HepG2 (cell line): Measurements from ENCODE around the gene UQCRHL. TPM values are rescaled to one million over a fixed set of nuclear protein-coding genes. Genes with fewer than 3 reads are reported as not detected.

ENCODE experiments used
- FOXA1 ChIP-seq, 2 experiments: fragments of 450-650 bp in 1 of 2; sonication (generic) in 1 of 2; formaldehyde crosslinking in 1 of 2; IDR thresholded peaks; 2 replicates each; pipeline versions ENCODE4 v1.4.0 to v1.6.1; 2016 to 2020; ENCODE audit warnings: missing genetic modification reagents in 1 of 2
- RBAK ChIP-seq: sonication (generic); formaldehyde crosslinking; IDR thresholded peaks from 2 replicates; pipeline ENCODE4 v1.5.1; 2020; ENCODE audit warnings: mild to moderate bottlenecking, missing genetic modification reagents
- SALL2 ChIP-seq: sonication (generic); formaldehyde crosslinking; IDR thresholded peaks from 2 replicates; pipeline ENCODE4 v1.8.1; 2023; ENCODE audit warnings: mild to moderate bottlenecking, missing genetic modification reagents, inconsistent platforms
- XBP1 ChIP-seq: sonication (generic); formaldehyde crosslinking; IDR thresholded peaks from 2 replicates; pipeline ENCODE4 v1.5.0; 2020; ENCODE audit warnings: missing genetic modification reagents
- ZBTB39 ChIP-seq: sonication (generic); formaldehyde crosslinking; IDR thresholded peaks from 2 replicates; pipeline ENCODE4 v1.5.0; 2020; ENCODE audit warnings: missing genetic modification reagents
- ZFP1 ChIP-seq: IDR thresholded peaks from 2 replicates; pipeline ENCODE4 v1.6.1; 2016
- ZNF446 ChIP-seq: sonication (generic); formaldehyde crosslinking; IDR thresholded peaks from 2 replicates; pipeline ENCODE4 v1.5.0; 2020; ENCODE audit warnings: mild to moderate bottlenecking, missing genetic modification reagents
- ZNF614 ChIP-seq: IDR thresholded peaks from 2 replicates; pipeline ENCODE4 v1.6.1; 2018; ENCODE audit warnings: missing biosample characterization, missing genetic modification reagents, inconsistent platforms, borderline replicate concordance
- ZNF678 ChIP-seq: sonication (generic); formaldehyde crosslinking; IDR thresholded peaks from 2 replicates; pipeline ENCODE4 v1.4.0; 2020; ENCODE audit warnings: mild to moderate bottlenecking, missing genetic modification reagents
- polyA plus RNA-seq, 8 experiments: library from polyadenylated mRNA; depleted of rRNA in 3 of 8; stranded (reverse) in 7 of 8; unstranded in 1 of 8; fragments of >200 nt; fragmentation: Illumina TruSeq in 4 of 8; extraction: Trizol in 4 of 8; gene quantifications; 2 replicates each; pipeline versions ENCODE4 v1.2.1 to v1.2.3, GENCODE V29; 2011 to 2016; ENCODE audit warnings: low read depth in 4 of 8, missing spikeins in 1 of 8, mixed read lengths in 1 of 8; ENCODE audit not compliant: insufficient read depth in 1 of 8
- total RNA-seq, 5 experiments: library from RNA; depleted of rRNA; stranded (reverse); fragments of >200 nt; fragmentation: Illumina TruSeq; extraction: Trizol; gene quantifications; 2 replicates each; pipeline ENCODE4 v1.2.3, GENCODE V29; 2016; ENCODE audit warnings: low read depth in 1 of 5
- TF ChIP-seq, protein P1 (sequence below), 2 experiments: sonication (generic) in 1 of 2; formaldehyde crosslinking in 1 of 2; IDR thresholded peaks; 2 replicates each; pipeline versions ENCODE4 v1.6.1 to v1.9.0; 2014 to 2022; ENCODE audit warnings: antibody characterized with exemption in 1 of 2, borderline replicate concordance in 1 of 2, inconsistent platforms in 1 of 2, low read depth in 1 of 2, missing genetic modification reagents in 1 of 2
- TF ChIP-seq, protein P2 (sequence below): sonication (generic); formaldehyde crosslinking; IDR thresholded peaks from 2 replicates; pipeline ENCODE4 v1.4.0; 2020; ENCODE audit warnings: mild to moderate bottlenecking, missing genetic modification reagents
- TF ChIP-seq, protein P3 (sequence below): sonication (generic); formaldehyde crosslinking; IDR thresholded peaks from 2 replicates; pipeline ENCODE4 v1.4.0; 2020; ENCODE audit warnings: missing genetic modification reagents

Gene UQCRHL
- total and polyA plus RNA-seq, 2 of the 13 experiments (the other 11 are each of a cell fraction or from before 2014, with no cell fraction given), result 1.8 to 2.3 TPM

DNA sequence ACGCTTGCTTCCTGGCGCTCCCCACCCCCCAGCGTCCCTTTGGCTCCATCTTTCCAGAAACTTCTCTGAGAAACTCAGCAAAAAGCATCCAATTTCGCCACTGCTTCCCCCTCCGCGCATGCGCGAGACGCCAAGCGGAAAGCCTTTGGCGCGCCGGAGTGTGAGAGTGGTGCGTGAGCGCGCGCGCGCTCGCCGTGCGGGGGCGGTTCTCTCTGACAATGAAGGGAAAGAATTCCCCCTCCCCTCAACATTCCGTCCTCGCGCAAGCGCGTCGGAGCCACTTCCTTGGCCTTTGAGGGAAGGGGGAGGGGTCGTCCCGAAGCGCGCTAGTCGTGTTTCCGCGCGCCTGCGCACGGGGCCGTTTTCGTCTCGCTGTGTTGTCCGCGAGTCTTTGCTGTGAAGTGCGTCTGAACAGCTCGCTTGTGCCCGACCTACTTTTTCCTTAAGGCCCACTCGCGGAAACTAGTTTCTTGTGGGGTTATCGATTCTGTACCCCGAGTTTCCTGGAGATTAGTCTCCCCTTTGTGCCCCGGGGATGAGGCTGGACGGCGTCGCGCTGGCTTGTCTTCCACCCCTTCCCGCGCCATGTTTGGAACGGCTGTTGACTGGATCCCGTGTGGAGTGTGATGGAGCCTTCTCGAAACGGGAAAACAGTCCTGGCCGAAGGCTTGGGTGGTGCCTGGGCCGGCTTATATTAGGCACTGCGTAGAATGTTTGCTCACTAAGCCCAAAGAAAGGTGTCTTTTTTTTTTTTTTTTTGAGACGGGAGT, 28.5 kb upstream of the UQCRHL start (continued):
- TF ChIP-seq, protein P1, sequence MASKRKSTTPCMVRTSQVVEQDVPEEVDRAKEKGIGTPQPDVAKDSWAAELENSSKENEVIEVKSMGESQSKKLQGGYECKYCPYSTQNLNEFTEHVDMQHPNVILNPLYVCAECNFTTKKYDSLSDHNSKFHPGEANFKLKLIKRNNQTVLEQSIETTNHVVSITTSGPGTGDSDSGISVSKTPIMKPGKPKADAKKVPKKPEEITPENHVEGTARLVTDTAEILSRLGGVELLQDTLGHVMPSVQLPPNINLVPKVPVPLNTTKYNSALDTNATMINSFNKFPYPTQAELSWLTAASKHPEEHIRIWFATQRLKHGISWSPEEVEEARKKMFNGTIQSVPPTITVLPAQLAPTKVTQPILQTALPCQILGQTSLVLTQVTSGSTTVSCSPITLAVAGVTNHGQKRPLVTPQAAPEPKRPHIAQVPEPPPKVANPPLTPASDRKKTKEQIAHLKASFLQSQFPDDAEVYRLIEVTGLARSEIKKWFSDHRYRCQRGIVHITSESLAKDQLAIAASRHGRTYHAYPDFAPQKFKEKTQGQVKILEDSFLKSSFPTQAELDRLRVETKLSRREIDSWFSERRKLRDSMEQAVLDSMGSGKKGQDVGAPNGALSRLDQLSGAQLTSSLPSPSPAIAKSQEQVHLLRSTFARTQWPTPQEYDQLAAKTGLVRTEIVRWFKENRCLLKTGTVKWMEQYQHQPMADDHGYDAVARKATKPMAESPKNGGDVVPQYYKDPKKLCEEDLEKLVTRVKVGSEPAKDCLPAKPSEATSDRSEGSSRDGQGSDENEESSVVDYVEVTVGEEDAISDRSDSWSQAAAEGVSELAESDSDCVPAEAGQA (IDR thresholded peaks at IDR 0.05; ENCODE audit: low read depth), result peak; percentile 30
- TF ChIP-seq, protein P1 (CRISPR knock-in tag; IDR thresholded peaks at IDR 0.05; ENCODE audit: borderline replicate concordance), result no peak
- TF ChIP-seq ZNF614 (CRISPR knock-in tag) (peak; percentile 26; the same call in 1 of the 2 replicates), ZNF446 (CRISPR knock-in tag) (peak; percentile 88), RBAK (no peak), FOXA1 (IDR thresholded peaks at IDR 0.05) (no peak), FOXA1 (CRISPR knock-in tag; IDR thresholded peaks at IDR 0.05) (0 out of 2 replicates have a peak, but pooled peaks have one; percentile 8), XBP1 (CRISPR knock-in tag) (no peak), SALL2 (CRISPR knock-in tag) (no peak), ZNF678 (no peak), ZBTB39 (0 out of 2 replicates have a peak, but pooled peaks have one; percentile 19), ZFP1 (CRISPR knock-in tag) (no peak)
- TF ChIP-seq, protein P2, sequence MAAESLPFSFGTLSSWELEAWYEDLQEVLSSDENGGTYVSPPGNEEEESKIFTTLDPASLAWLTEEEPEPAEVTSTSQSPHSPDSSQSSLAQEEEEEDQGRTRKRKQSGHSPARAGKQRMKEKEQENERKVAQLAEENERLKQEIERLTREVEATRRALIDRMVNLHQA, result no peak
- TF ChIP-seq, protein P3, sequence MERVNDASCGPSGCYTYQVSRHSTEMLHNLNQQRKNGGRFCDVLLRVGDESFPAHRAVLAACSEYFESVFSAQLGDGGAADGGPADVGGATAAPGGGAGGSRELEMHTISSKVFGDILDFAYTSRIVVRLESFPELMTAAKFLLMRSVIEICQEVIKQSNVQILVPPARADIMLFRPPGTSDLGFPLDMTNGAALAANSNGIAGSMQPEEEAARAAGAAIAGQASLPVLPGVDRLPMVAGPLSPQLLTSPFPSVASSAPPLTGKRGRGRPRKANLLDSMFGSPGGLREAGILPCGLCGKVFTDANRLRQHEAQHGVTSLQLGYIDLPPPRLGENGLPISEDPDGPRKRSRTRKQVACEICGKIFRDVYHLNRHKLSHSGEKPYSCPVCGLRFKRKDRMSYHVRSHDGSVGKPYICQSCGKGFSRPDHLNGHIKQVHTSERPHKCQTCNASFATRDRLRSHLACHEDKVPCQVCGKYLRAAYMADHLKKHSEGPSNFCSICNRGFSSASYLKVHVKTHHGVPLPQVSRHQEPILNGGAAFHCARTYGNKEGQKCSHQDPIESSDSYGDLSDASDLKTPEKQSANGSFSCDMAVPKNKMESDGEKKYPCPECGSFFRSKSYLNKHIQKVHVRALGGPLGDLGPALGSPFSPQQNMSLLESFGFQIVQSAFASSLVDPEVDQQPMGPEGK (CRISPR knock-in tag), result peak; percentile 99
